C4-2B (cell line): ENCODE results near the gene CCDC27.
"Not testable (repeated sequence)": the region's sequence is repeated elsewhere in the genome, so short reads cannot be mapped to it uniquely, and the experiment has no call there.

ENCODE experiments used
- H3K27ac ChIP-seq: fragments of 450-650 bp; 2 replicates; pipeline ENCODE4 v1.5.1; 2017
- CTCF ChIP-seq: fragments of 450-650 bp; conservative IDR thresholded peaks from 2 replicates; pipeline ENCODE4 v1.5.1; 2017; ENCODE audit warnings: mild to moderate bottlenecking
- ZFX ChIP-seq: fragments of 450-650 bp; IDR thresholded peaks from 2 replicates; pipeline ENCODE4 v1.6.1; 2017

Gene CCDC27

GRCh38 chr1:3717715-3718601 is 34.3 kb upstream of the CCDC27 start:
- TF ChIP-seq ZFX (no peak), CTCF (no peak)
- H3K27ac ChIP-seq = no peak overlapping the region

- TF ChIP-seq CTCF (no peak), ZFX (no peak)
- no peak overlapping the region for H3K27ac ChIP-seq
Observed at GRCh38 chr1:3718764-3719163, 33.5 kb upstream of the CCDC27 start.

GRCh38 chr1:3721955-3722465 is 30.2 kb upstream of the CCDC27 start:
- TF ChIP-seq ZFX = no peak
- no peak for TF ChIP-seq CTCF
- H3K27ac ChIP-seq = no peak overlapping the region

GRCh38 chr1:3722846-3723245 is 29.4 kb upstream of the CCDC27 start:
- H3K27ac ChIP-seq = no peak overlapping the region
- TF ChIP-seq CTCF = no peak
- TF ChIP-seq ZFX = no peak

GRCh38 chr1:3724416-3725030 is 27.7 kb upstream of the CCDC27 start:
- peak; percentile 98 for TF ChIP-seq CTCF
- H3K27ac ChIP-seq = not testable (repeated sequence)

GRCh38 chr1:3725366-3725765 is 26.9 kb upstream of the CCDC27 start:
- no peak overlapping the region for H3K27ac ChIP-seq
- TF ChIP-seq CTCF (no peak), ZFX (no peak)
